HG02798 (cell line): Measurements from ENCODE around the gene SLC39A2.
A peak's percentile ranks its signal among the peaks of the same experiment; 100 is the strongest.
"Not testable (repeated sequence)": the region's sequence is repeated elsewhere in the genome, so short reads cannot be mapped to it uniquely, and the experiment has no call there.

Source experiments
- ATAC-seq: cut with Tn5 transposase; IDR thresholded peaks from one replicate; pipeline ENCODE4 v1.9.1; 2021; ENCODE audit warnings: mild to moderate bottlenecking; ENCODE audit not compliant: unreplicated experiment, poor library complexity

Gene SLC39A2

GRCh38 chr14:21023817-21024584, 24.9 kb downstream of the SLC39A2 start:
- ATAC-seq, result no peak

- peak; percentile 39 for ATAC-seq
These were observed 25.7 kb downstream of the SLC39A2 start, which contains the start of gene NDRG2 for GRCh38 chr14:21024585-21025370. Gene NDRG2 (minus strand): TSS chr14:21025061. CDS start chr14:21023315, 1,746 bp downstream.

GRCh38 chr14:21025371-21026273, 26.5 kb downstream of the SLC39A2 start:
- ATAC-seq, result no peak

GRCh38 chr14:21026274-21026987, 27.3 kb downstream of the SLC39A2 start:
- ATAC-seq, result no peak

GRCh38 chr14:21026988-21027315, 27.9 kb downstream of the SLC39A2 start:
- ATAC-seq, result no peak

- no peak for ATAC-seq
These were observed 30.8 kb downstream of the SLC39A2 start, which contains the start of gene TPPP2 for GRCh38 chr14:21029917-21030316. Gene TPPP2 (plus strand): TSS chr14:21030217. CDS start chr14:21030582, 365 bp downstream.

- no peak for ATAC-seq
These were observed 31.4 kb downstream of the SLC39A2 start for GRCh38 chr14:21030531-21030930.

- no peak for ATAC-seq
These were observed 33.4 kb downstream of the SLC39A2 start for GRCh38 chr14:21032326-21033132.

GRCh38 chr14:21033133-21033698, 34.1 kb downstream of the SLC39A2 start:
- no peak for ATAC-seq

GRCh38 chr14:21034707-21035106, 35.6 kb downstream of the SLC39A2 start, which contains the start of gene RNASE13:
Gene RNASE13 (minus strand): TSS chr14:21034807. CDS start chr14:21034288, 519 bp downstream.
- no peak for ATAC-seq

GRCh38 chr14:21036751-21037150, 37.7 kb downstream of the SLC39A2 start:
- no peak for ATAC-seq

GRCh38 chr14:21037156-21037555, 38.1 kb downstream of the SLC39A2 start:
- no peak for ATAC-seq

- no peak for ATAC-seq
These were observed 39.6 kb downstream of the SLC39A2 start for GRCh38 chr14:21038441-21039422.

GRCh38 chr14:21039585-21040369, 40.7 kb downstream of the SLC39A2 start:
- no peak for ATAC-seq

- no peak for ATAC-seq
These were observed 41.4 kb downstream of the SLC39A2 start for GRCh38 chr14:21040370-21040925.

- ATAC-seq, result not testable (repeated sequence)
These were observed 41.8 kb downstream of the SLC39A2 start for GRCh38 chr14:21040941-21041340.
